Gastroesophageal sphincter (tissue), 4 donors: ENCODE results near the gene ANKUB1. TPM values are rescaled to one million over a fixed set of nuclear protein-coding genes. Genes with fewer than 3 reads are reported as not detected.

Experiments
- ATAC-seq: fragments of 150-250 bp; one replicate; pipeline ENCODE4 v1.9.1; 2016; ENCODE audit warnings: mild to moderate bottlenecking, moderate library complexity
- H3K27ac ChIP-seq, 4 donors: fragments of 200-600 bp; sonication (generic) in 3 of 4; 1 replicate in 3 of 4; 2 replicates in 1 of 4; pipeline ENCODE4 v1.5.1; 2016 to 2019
- H3K27me3 ChIP-seq: fragments of 200-600 bp; sonication (generic); one replicate; pipeline ENCODE4 v1.5.1; 2019
- H3K36me3 ChIP-seq, 2 donors: fragments of 200-600 bp; sonication (generic); one replicate each; pipeline ENCODE4 v1.5.1; 2019; ENCODE audit warnings: control low read depth in 1 of 2
- H3K4me1 ChIP-seq, 3 donors: fragments of 200-600 bp; sonication (generic); 1 replicate in 2 of 3; 2 replicates in 1 of 3; pipeline ENCODE4 v1.5.1; 2016 to 2019; ENCODE audit warnings: control low read depth in 2 of 3
- H3K4me3 ChIP-seq, 2 donors: fragments of 200-600 bp; sonication (generic); one replicate each; pipeline ENCODE4 v1.5.1; 2019; ENCODE audit warnings: mild to moderate bottlenecking in 1 of 2, moderate library complexity in 1 of 2
- H3K9me3 ChIP-seq, 3 donors: fragments of 200-600 bp; sonication (generic); one replicate each; pipeline ENCODE4 v1.5.1; 2017 to 2019; ENCODE audit warnings: control low read depth in 2 of 3
- CTCF ChIP-seq, 4 experiments: fragments of 200-600 bp in 2 of 4; fragments of 450-650 bp in 2 of 4; sonication (generic) in 1 of 4; IDR thresholded peaks; one replicate each; pipeline ENCODE4 v1.5.1; 2017 to 2019; ENCODE audit warnings: antibody characterized with exemption in 4 of 4, mild to moderate bottlenecking in 2 of 4, moderate library complexity in 2 of 4
- EP300 ChIP-seq: sonication (generic); formaldehyde crosslinking; IDR thresholded peaks from one replicate; pipeline ENCODE4 v1.6.1; 2017; ENCODE audit warnings: antibody characterized with exemption, mild to moderate bottlenecking
- POLR2A ChIP-seq, 2 donors: fragments of 450-650 bp; IDR thresholded peaks; one replicate each; pipeline ENCODE4 v1.6.1; 2017; ENCODE audit warnings: antibody characterized with exemption in 2 of 2, mild to moderate bottlenecking in 2 of 2, moderate library complexity in 1 of 2
- POLR2AphosphoS5 ChIP-seq: sonication (generic); formaldehyde crosslinking; IDR thresholded peaks from one replicate; pipeline ENCODE4 v1.6.1; 2017; ENCODE audit warnings: antibody characterized with exemption
- WGBS, 2 donors: methylation state at CpG; one replicate each; pipeline ENCODE4 v1.1.5; 2018; ENCODE audit warnings: low coverage in 1 of 2; 5-methylcytosine and 5-hydroxymethylcytosine counted together
- total RNA-seq, 4 donors: library from RNA; depleted of rRNA; stranded (reverse); fragments of >200 nt; gene quantifications; one replicate each; pipeline ENCODE4 v1.1.0, GENCODE V29; 2016

The ANKUB1 gene
- total RNA-seq, 4 donors from 2014 or later: not detected

GRCh38 chr3:149763565-149764195, 28.7 kb downstream of the ANKUB1 start:
- ATAC-seq: no peak
- Histone ChIP-seq H3K9me3 (no peaks in the 10 kb centered on the region), H3K27me3 (peaks cover 2% of the 10 kb centered on the region), H3K4me3 (no peak overlapping the region), H3K4me1 (peaks cover 0 to 13% (median 0%) of the 10 kb centered on the region in 3 donors), H3K36me3 (no peaks in the 10 kb centered on the region), H3K27ac (no peak overlapping the region)
- 79 to 80% methylated on average over 2 to 3 of the region's 3 CpGs for WGBS, 2 donors
- no peak for TF ChIP-seq POLR2A (IDR thresholded peaks at IDR 0.05)

GRCh38 chr3:149753717-149754116, 38.6 kb downstream of the ANKUB1 start:
- Histone ChIP-seq H3K36me3 (peaks cover 0 to 14% of the 10 kb centered on the region in 2 donors), H3K9me3 (no peaks in the 10 kb centered on the region), H3K27me3 (no peaks in the 10 kb centered on the region), H3K4me1 (peaks cover 3 to 25% (median 4%) of the 10 kb centered on the region in 3 donors), H3K27ac (no peak overlapping the region), H3K4me3 (no peak overlapping the region)
- ATAC-seq: no peak
- TF ChIP-seq CTCF (IDR thresholded peaks at IDR 0.05) (no peak), POLR2AphosphoS5 (no peak), EP300 (no peak), POLR2A (IDR thresholded peaks at IDR 0.05) (no peak)

- H3K27me3 ChIP-seq: no peaks in the 10 kb centered on the region
- peak overlapping the region; percentile 81 to 99 for H3K4me3 ChIP-seq
- no peak for ATAC-seq
- no peak for TF ChIP-seq POLR2AphosphoS5
- TF ChIP-seq POLR2A (IDR thresholded peaks at IDR 0.05): no peak
- peaks cover 3 to 25% (median 4%) of the 10 kb centered on the region in 3 donors for H3K4me1 ChIP-seq
- H3K27ac ChIP-seq: peak overlapping the region in 3 of 4 donors; percentile 83 to 86 (median 84)
- no peaks in the 10 kb centered on the region for H3K9me3 ChIP-seq
- peaks cover 0 to 23% of the 10 kb centered on the region in 2 donors for H3K36me3 ChIP-seq
Observed at GRCh38 chr3:149752788-149753136, 39.6 kb downstream of the ANKUB1 start.

GRCh38 chr3:149752051-149752787, 40.1 kb downstream of the ANKUB1 start, which contains the start of gene COMMD2:
COMMD2 (minus strand) TSS chr3:149752489; CDS start chr3:149752444, 45 bp downstream.
- peak within 1 kb of the TSS; percentile 81 to 99 for H3K4me3 ChIP-seq
- 0 to 1% methylated on average over 4 to 18 of the region's 52 CpGs for WGBS, 2 donors
- no peaks in the 10 kb centered on the region for H3K9me3 ChIP-seq
- H3K27me3 ChIP-seq: no peaks in the 10 kb centered on the region
- peak; percentile 98 for ATAC-seq
- H3K4me1 ChIP-seq: peaks cover 3 to 25% (median 4%) of the 10 kb centered on the region in 3 donors
- H3K27ac ChIP-seq: peak within 1 kb of the TSS; percentile 68 to 86 (median 84)
- H3K36me3 ChIP-seq: peaks cover 0 to 29% of the 10 kb centered on the region in 2 donors
- TF ChIP-seq EP300: no peak
- TF ChIP-seq CTCF (IDR thresholded peaks at IDR 0.05): peak in 2 of 4 experiments; percentile 18 to 37
- TF ChIP-seq POLR2AphosphoS5: peak; percentile 85
- TF ChIP-seq POLR2A (IDR thresholded peaks at IDR 0.05): peak; percentile 57 to 67

- no peak for ATAC-seq
Observed at GRCh38 chr3:149751551-149751950, 40.8 kb downstream of the ANKUB1 start.

More at GRCh38 chr3:149751551-149751950, 40.8 kb downstream of the ANKUB1 start:
- Histone ChIP-seq H3K36me3 (peaks cover 0 to 35% of the 10 kb centered on the region in 2 donors), H3K4me1 (peaks cover 3 to 25% (median 4%) of the 10 kb centered on the region in 3 donors), H3K27ac (peak overlapping the region; percentile 68 to 86 (median 84)), H3K9me3 (no peaks in the 10 kb centered on the region), H3K27me3 (no peaks in the 10 kb centered on the region), H3K4me3 (peak overlapping the region; percentile 81 to 99)
- WGBS, 2 donors: 3 to 11% methylated on average over 4 of the region's 4 CpGs
- no peak for TF ChIP-seq CTCF (IDR thresholded peaks at IDR 0.05)
- no peak for TF ChIP-seq POLR2A (IDR thresholded peaks at IDR 0.05)
- TF ChIP-seq POLR2AphosphoS5: no peak
- TF ChIP-seq EP300: no peak
